Measurements from ENCODE around the gene CTU2. TPM values are rescaled to one million over a fixed set of nuclear protein-coding genes. Genes with fewer than 3 reads are reported as not detected.

CTU2 gene
- total RNA-seq, 4 donors from 2014 or later, result 6.0 to 19.9 (median 10.7) TPM

GRCh38 chr16:88672776-88673175, 33.5 kb upstream of the CTU2 start:
- H3K4me1 ChIP-seq, result no peaks in the 10 kb centered on the region
- no peak overlapping the region for H3K4me3 ChIP-seq
- ATAC-seq, result no peak
- H3K27me3 ChIP-seq, result peaks cover under 1% of the 10 kb centered on the region
- no peak overlapping the region for H3K27ac ChIP-seq
- H3K36me3 ChIP-seq, result peaks cover 0 to 22% of the 10 kb centered on the region in 2 donors
- TF ChIP-seq POLR2A (IDR thresholded peaks at IDR 0.05), result no peak
- no peak for TF ChIP-seq EP300 (IDR thresholded peaks at IDR 0.05)
- no peak for TF ChIP-seq CTCF (IDR thresholded peaks at IDR 0.05)
- TF ChIP-seq POLR2AphosphoS5 (IDR thresholded peaks at IDR 0.05), result no peak
- no peaks in the 10 kb centered on the region for H3K9me3 ChIP-seq
- 66 to 92% methylated on average over 2 to 10 of the region's 11 CpGs for WGBS, 2 donors (ENCODE audit: low coverage in 1 of 2)

DNA sequence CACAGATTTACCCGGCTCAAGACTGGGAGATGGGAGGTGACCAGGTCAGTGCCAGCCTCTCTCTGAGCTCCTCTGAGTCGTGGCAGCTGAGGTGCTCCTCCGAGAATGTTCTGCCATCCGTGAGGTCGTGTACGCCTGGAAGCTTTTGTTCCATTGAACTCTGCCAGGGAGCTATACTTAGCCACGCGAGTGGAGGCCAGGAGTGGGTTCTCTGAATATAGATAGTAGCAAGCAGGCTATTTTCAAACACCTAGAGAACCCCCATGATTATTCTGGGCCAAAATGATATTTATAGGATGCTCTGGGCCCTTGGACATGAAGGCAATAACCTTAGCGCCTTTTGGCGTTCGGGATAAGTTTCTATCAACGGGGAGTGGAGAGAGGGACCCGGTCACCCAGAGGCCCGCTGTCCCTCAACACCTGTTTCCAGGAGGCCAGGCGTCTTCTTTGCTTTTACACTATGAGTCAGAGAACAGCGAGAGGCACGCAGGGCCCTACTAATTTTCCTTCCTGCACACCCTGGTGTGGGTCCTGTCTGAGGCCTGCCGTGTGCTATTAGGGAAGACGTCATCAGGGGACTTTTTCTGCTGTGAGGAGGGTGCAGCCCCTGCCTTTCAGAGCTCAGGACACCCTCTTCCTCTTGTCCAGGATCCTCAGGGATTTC, 32.5 kb upstream of the CTU2 start:
- 87% methylated on average over 4 to 5 of the region's 19 CpGs for WGBS, 2 donors (ENCODE audit: low coverage in 1 of 2)
- ATAC-seq, result no peak
- TF ChIP-seq CTCF (IDR thresholded peaks at IDR 0.05), result no peak
- TF ChIP-seq POLR2A (IDR thresholded peaks at IDR 0.05), result no peak
- no peak for TF ChIP-seq EP300 (IDR thresholded peaks at IDR 0.05)
- no peak for TF ChIP-seq POLR2AphosphoS5 (IDR thresholded peaks at IDR 0.05)
- Histone ChIP-seq H3K4me1 (no peaks in the 10 kb centered on the region), H3K9me3 (no peaks in the 10 kb centered on the region), H3K27me3 (peaks cover 11% of the 10 kb centered on the region), H3K27ac (no peak overlapping the region), H3K36me3 (peaks cover 0 to 18% of the 10 kb centered on the region in 2 donors), H3K4me3 (no peak overlapping the region)

- H3K27ac ChIP-seq, result no peak overlapping the region
- TF ChIP-seq POLR2A (IDR thresholded peaks at IDR 0.05) (no peak), CTCF (IDR thresholded peaks at IDR 0.05) (no peak), EP300 (IDR thresholded peaks at IDR 0.05) (no peak), POLR2AphosphoS5 (IDR thresholded peaks at IDR 0.05) (no peak)
- peaks cover 40% of the 10 kb centered on the region for H3K27me3 ChIP-seq
- 100% methylated on average over 3 of the region's 22 CpGs; no CpG with 5 or more reads in 1 of the 2 donors for WGBS, 2 donors (ENCODE audit: low coverage in 1 of 2)
- no peaks in the 10 kb centered on the region for H3K9me3 ChIP-seq
- no peak overlapping the region for H3K4me3 ChIP-seq
- ATAC-seq, result no peak
- peaks cover 0 to 6% (median 0%) of the 10 kb centered on the region in 3 donors for H3K4me1 ChIP-seq
- H3K36me3 ChIP-seq, result peaks cover 0 to 18% of the 10 kb centered on the region in 2 donors
Measured at GRCh38 chr16:88676502-88677242, 29.6 kb upstream of the CTU2 start.

- ATAC-seq, result no peak
- Histone ChIP-seq H3K27ac (no peak overlapping the region), H3K27me3 (peaks cover 50% of the 10 kb centered on the region), H3K4me3 (no peak overlapping the region), H3K4me1 (peaks cover 0 to 6% (median 0%) of the 10 kb centered on the region in 3 donors), H3K36me3 (peaks cover 0 to 11% of the 10 kb centered on the region in 2 donors), H3K9me3 (no peaks in the 10 kb centered on the region)
- WGBS, 2 donors (ENCODE audit: low coverage in 1 of 2), result 40 to 60% methylated on average over 1 of the region's 13 CpGs
- TF ChIP-seq POLR2AphosphoS5 (IDR thresholded peaks at IDR 0.05) (no peak), CTCF (IDR thresholded peaks at IDR 0.05) (no peak), EP300 (IDR thresholded peaks at IDR 0.05) (no peak), POLR2A (IDR thresholded peaks at IDR 0.05) (no peak)
Measured at GRCh38 chr16:88677721-88678120, 28.6 kb upstream of the CTU2 start.

Measured in gastroesophageal sphincter (tissue), 4 donors.